Body of pancreas (tissue), 4 donors: Measurements from ENCODE around the gene INTS3. TPM values are rescaled to one million over a fixed set of nuclear protein-coding genes. Genes with fewer than 3 reads are reported as not detected.

Source experiments
- ATAC-seq: fragments of 150-250 bp; one replicate; pipeline ENCODE4 v1.9.1; 2016
- DNase-seq, 4 donors: peaks; one replicate each; pipeline ENCODE4 v3.0.0-alpha.2; 2019
- H3K27ac ChIP-seq, 4 donors: fragments of 200-600 bp; sonication (generic); 1 replicate in 3 of 4; 2 replicates in 1 of 4; pipeline versions ENCODE4 v1.5.1 to v1.6.1; 2016 to 2019; ENCODE audit warnings: mild to moderate bottlenecking in 1 of 4, mixed read lengths in 1 of 4, moderate library complexity in 1 of 4
- H3K27me3 ChIP-seq, 2 donors: fragments of 200-600 bp; sonication (generic); one replicate each; pipeline ENCODE4 v1.6.0; 2016; ENCODE audit warnings: mild to moderate bottlenecking in 1 of 2
- H3K36me3 ChIP-seq, 2 donors: fragments of 200-600 bp; sonication (generic); replicated peaks in 1 of 2; 2 replicates each; pipeline ENCODE4 v1.5.1; 2016; ENCODE audit warnings: low read depth in 2 of 2; ENCODE audit not compliant: insufficient read depth in 1 of 2
- H3K4me1 ChIP-seq: fragments of 200-600 bp; sonication (generic); one replicate; pipeline ENCODE4 v1.6.0; 2016
- H3K4me3 ChIP-seq, 2 donors: fragments of 200-600 bp; sonication (generic); 1 replicate in 1 of 2; 2 replicates in 1 of 2; pipeline ENCODE4 v1.5.1; 2016 to 2019
- H3K9me3 ChIP-seq, 3 donors: fragments of 200-600 bp; sonication (generic); 1 replicate in 2 of 3; 2 replicates in 1 of 3; pipeline ENCODE4 v1.5.1; 2016
- CTCF ChIP-seq, 7 experiments: fragments of 450-650 bp in 4 of 7; fragments of 200-600 bp in 3 of 7; sonication (generic) in 3 of 7; IDR thresholded peaks; one replicate each; pipeline ENCODE4 v1.5.1; 2016 to 2019; ENCODE audit warnings: antibody characterized with exemption in 7 of 7
- POLR2A ChIP-seq, 3 donors: fragments of 450-650 bp; IDR thresholded peaks; one replicate each; pipeline ENCODE4 v1.6.1; 2016; ENCODE audit warnings: antibody characterized with exemption in 3 of 3, mild to moderate bottlenecking in 2 of 3
- WGBS, 2 donors: methylation state at CpG; one replicate each; pipeline ENCODE4 v1.1.5; 2017; 5-methylcytosine and 5-hydroxymethylcytosine counted together
- intact Hi-C: fragments of 100-400 bp; cut with DNase I; formaldehyde crosslinking; loops from one replicate; pipeline ENCODE4 v1.15.1; 2023
- total RNA-seq, 2 donors: library from RNA; depleted of rRNA; stranded (reverse); fragments of >200 nt; gene quantifications; one replicate each; pipeline ENCODE4 v1.1.0, GENCODE V29; 2016

INTS3 gene
- total RNA-seq, 2 donors from 2014 or later, result 25.4 to 33.3 TPM

- Histone ChIP-seq H3K4me3 (no peak overlapping the region), H3K9me3 (no peaks in the 10 kb centered on the region), H3K27me3 (no peaks in the 10 kb centered on the region), H3K27ac (no peak overlapping the region), H3K4me1 (no peaks in the 10 kb centered on the region), H3K36me3 (no peaks in the 10 kb centered on the region)
- intact Hi-C loops, result no loop called here
- TF ChIP-seq POLR2A (IDR thresholded peaks at IDR 0.05) (no peak), CTCF (IDR thresholded peaks at IDR 0.05) (no peak)
- WGBS, 2 donors, result 60 to 81% methylated on average over 1 to 9 of the region's 9 CpGs
- ATAC-seq, result no peak
- DNase-seq, result peak in 2 of 4 donors; percentile 6 to 11
Observed at GRCh38 chr1:153795934-153796785, 68.3 kb downstream of the INTS3 start.

- Histone ChIP-seq H3K9me3 (no peaks in the 10 kb centered on the region), H3K27ac (no peak overlapping the region), H3K36me3 (no peaks in the 10 kb centered on the region), H3K4me3 (no peak overlapping the region), H3K4me1 (no peaks in the 10 kb centered on the region), H3K27me3 (no peaks in the 10 kb centered on the region)
- ATAC-seq, result peak; percentile 83
- peak; percentile 66 to 91 (median 89) for TF ChIP-seq CTCF (IDR thresholded peaks at IDR 0.05)
- no peak for TF ChIP-seq POLR2A (IDR thresholded peaks at IDR 0.05)
- intact Hi-C loops, result no loop called here
- WGBS, 2 donors, result 43 to 51% methylated on average over 26 of the region's 26 CpGs
- DNase-seq, result peak; percentile 90 to 96 (median 91)
Observed at GRCh38 chr1:153796786-153797659, 69.2 kb downstream of the INTS3 start.

- DNase-seq, result peak in 1 of 4 donors; percentile 5
- no peak for ATAC-seq
- Histone ChIP-seq H3K4me1 (no peaks in the 10 kb centered on the region), H3K27ac (no peak overlapping the region), H3K27me3 (no peaks in the 10 kb centered on the region), H3K4me3 (no peak overlapping the region), H3K36me3 (no peaks in the 10 kb centered on the region), H3K9me3 (no peaks in the 10 kb centered on the region)
- WGBS, 2 donors, result 60 to 73% methylated on average over 3 of the region's 3 CpGs
- TF ChIP-seq POLR2A (IDR thresholded peaks at IDR 0.05) (no peak), CTCF (IDR thresholded peaks at IDR 0.05) (no peak)
- intact Hi-C loops, result no loop called here
Observed at GRCh38 chr1:153798468-153798780, 70.6 kb downstream of the INTS3 start.

- intact Hi-C loops, result no loop called here
- Histone ChIP-seq H3K27me3 (no peaks in the 10 kb centered on the region), H3K27ac (no peak overlapping the region), H3K36me3 (no peaks in the 10 kb centered on the region), H3K4me3 (no peak overlapping the region), H3K9me3 (no peaks in the 10 kb centered on the region), H3K4me1 (no peaks in the 10 kb centered on the region)
- DNase-seq, result peak in 2 of 4 donors; percentile 2 to 7
- no peak for ATAC-seq
- 88 to 91% methylated on average over 3 to 4 of the region's 4 CpGs for WGBS, 2 donors
- no peak for TF ChIP-seq CTCF (IDR thresholded peaks at IDR 0.05)
- no peak for TF ChIP-seq POLR2A (IDR thresholded peaks at IDR 0.05)
Observed at GRCh38 chr1:153799016-153799415, 71.2 kb downstream of the INTS3 start.
